ENCODE measurements around the gene SLC22A4.

Gene SLC22A4

Small RNAs within 50 kb of the gene (small RNA-seq; reads per million reads assigned to genes)
- gene MIR3936, result 0 reads per million in 2 experiments
